ENCODE measurements around the gene LGALSL. TPM values are rescaled to one million over a fixed set of nuclear protein-coding genes. Genes with fewer than 3 reads are reported as not detected.

Gene LGALSL
- total RNA-seq, 1 donor from 2014 or later, result 7.4 TPM

- no peak overlapping the region for H3K4me3 Mint-ChIP-seq (ENCODE audit: unreplicated experiment)
These were observed 5.6 kb downstream of the LGALSL start for GRCh38 chr2:64459575-64459974.

GRCh38 chr2:64460330-64460729 lies 6.4 kb downstream of the LGALSL start:
- H3K27me3 Mint-ChIP-seq (ENCODE audit: unreplicated experiment), result no peaks in the 10 kb centered on the region
- H3K4me3 Mint-ChIP-seq (ENCODE audit: unreplicated experiment), result no peak overlapping the region
- TF ChIP-seq, protein P1, sequence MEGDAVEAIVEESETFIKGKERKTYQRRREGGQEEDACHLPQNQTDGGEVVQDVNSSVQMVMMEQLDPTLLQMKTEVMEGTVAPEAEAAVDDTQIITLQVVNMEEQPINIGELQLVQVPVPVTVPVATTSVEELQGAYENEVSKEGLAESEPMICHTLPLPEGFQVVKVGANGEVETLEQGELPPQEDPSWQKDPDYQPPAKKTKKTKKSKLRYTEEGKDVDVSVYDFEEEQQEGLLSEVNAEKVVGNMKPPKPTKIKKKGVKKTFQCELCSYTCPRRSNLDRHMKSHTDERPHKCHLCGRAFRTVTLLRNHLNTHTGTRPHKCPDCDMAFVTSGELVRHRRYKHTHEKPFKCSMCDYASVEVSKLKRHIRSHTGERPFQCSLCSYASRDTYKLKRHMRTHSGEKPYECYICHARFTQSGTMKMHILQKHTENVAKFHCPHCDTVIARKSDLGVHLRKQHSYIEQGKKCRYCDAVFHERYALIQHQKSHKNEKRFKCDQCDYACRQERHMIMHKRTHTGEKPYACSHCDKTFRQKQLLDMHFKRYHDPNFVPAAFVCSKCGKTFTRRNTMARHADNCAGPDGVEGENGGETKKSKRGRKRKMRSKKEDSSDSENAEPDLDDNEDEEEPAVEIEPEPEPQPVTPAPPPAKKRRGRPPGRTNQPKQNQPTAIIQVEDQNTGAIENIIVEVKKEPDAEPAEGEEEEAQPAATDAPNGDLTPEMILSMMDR (IDR thresholded peaks at IDR 0.05), result no peak

More at GRCh38 chr2:64459575-64459974, 5.6 kb downstream of the LGALSL start:
- Mint-ChIP-seq H3K27ac (ENCODE audit: unreplicated experiment) (no peak overlapping the region), H3K36me3 (ENCODE audit: unreplicated experiment) (peaks cover 16% of the 10 kb centered on the region), H3K9me3 (ENCODE audit: unreplicated experiment) (no peaks in the 10 kb centered on the region), H3K27me3 (ENCODE audit: unreplicated experiment) (no peaks in the 10 kb centered on the region), H3K4me1 (ENCODE audit: unreplicated experiment) (peaks cover 6% of the 10 kb centered on the region)
- TF ChIP-seq, protein P1 (IDR thresholded peaks at IDR 0.05), result no peak
- DNase-seq (ENCODE audit: extremely low spot score, unreplicated experiment), result no peak

GRCh38 chr2:64461271-64462058 lies 7.5 kb downstream of the LGALSL start:
- no peak for DNase-seq (ENCODE audit: extremely low spot score, unreplicated experiment)
- Mint-ChIP-seq H3K27ac (ENCODE audit: unreplicated experiment) (no peak overlapping the region), H3K4me3 (ENCODE audit: unreplicated experiment) (no peak overlapping the region), H3K9me3 (ENCODE audit: unreplicated experiment) (no peaks in the 10 kb centered on the region), H3K36me3 (ENCODE audit: unreplicated experiment) (peaks cover 16% of the 10 kb centered on the region), H3K27me3 (ENCODE audit: unreplicated experiment) (no peaks in the 10 kb centered on the region), H3K4me1 (ENCODE audit: unreplicated experiment) (no peaks in the 10 kb centered on the region)
- TF ChIP-seq, protein P1 (IDR thresholded peaks at IDR 0.05), result no peak

More at GRCh38 chr2:64460330-64460729, 6.4 kb downstream of the LGALSL start:
- Mint-ChIP-seq H3K9me3 (ENCODE audit: unreplicated experiment) (no peaks in the 10 kb centered on the region), H3K27ac (ENCODE audit: unreplicated experiment) (no peak overlapping the region), H3K36me3 (ENCODE audit: unreplicated experiment) (peaks cover 16% of the 10 kb centered on the region), H3K4me1 (ENCODE audit: unreplicated experiment) (peaks cover under 1% of the 10 kb centered on the region)
- no peak for DNase-seq (ENCODE audit: extremely low spot score, unreplicated experiment)

DNA sequence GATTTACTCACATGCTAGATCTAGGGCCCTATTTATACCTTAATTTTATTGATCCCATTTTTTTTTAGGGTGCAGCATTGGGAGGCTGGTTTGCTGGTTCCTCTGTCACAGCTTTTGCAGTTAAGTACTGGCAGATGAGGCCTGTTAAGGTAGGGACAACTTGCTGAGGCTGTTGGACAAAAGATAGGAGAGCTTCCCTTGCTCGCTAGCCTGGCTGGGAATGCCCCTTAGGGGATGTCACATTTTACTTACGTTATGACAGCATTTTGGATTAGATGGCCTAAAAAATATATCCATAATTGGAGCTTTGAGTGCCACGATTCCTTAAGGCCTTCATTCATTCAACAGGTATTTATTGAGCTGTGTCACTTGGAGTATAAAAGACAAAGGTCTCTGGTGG lies 8.2 kb downstream of the LGALSL start:
- no peaks in the 10 kb centered on the region for H3K27me3 Mint-ChIP-seq (ENCODE audit: unreplicated experiment)
- H3K9me3 Mint-ChIP-seq (ENCODE audit: unreplicated experiment), result no peaks in the 10 kb centered on the region
- TF ChIP-seq, protein P1 (IDR thresholded peaks at IDR 0.05), result no peak
- H3K36me3 Mint-ChIP-seq (ENCODE audit: unreplicated experiment), result peaks cover 13% of the 10 kb centered on the region
- H3K27ac Mint-ChIP-seq (ENCODE audit: unreplicated experiment), result no peak overlapping the region
- H3K4me1 Mint-ChIP-seq (ENCODE audit: unreplicated experiment), result no peaks in the 10 kb centered on the region
- no peak for DNase-seq (ENCODE audit: extremely low spot score, unreplicated experiment)
- no peak overlapping the region for H3K4me3 Mint-ChIP-seq (ENCODE audit: unreplicated experiment)

GRCh38 chr2:64462940-64463700 lies 9.2 kb downstream of the LGALSL start:
- Mint-ChIP-seq H3K27me3 (ENCODE audit: unreplicated experiment) (no peaks in the 10 kb centered on the region), H3K4me3 (ENCODE audit: unreplicated experiment) (no peak overlapping the region), H3K4me1 (ENCODE audit: unreplicated experiment) (no peaks in the 10 kb centered on the region), H3K27ac (ENCODE audit: unreplicated experiment) (no peak overlapping the region), H3K9me3 (ENCODE audit: unreplicated experiment) (no peaks in the 10 kb centered on the region), H3K36me3 (ENCODE audit: unreplicated experiment) (peaks cover 10% of the 10 kb centered on the region)
- DNase-seq (ENCODE audit: extremely low spot score, unreplicated experiment), result no peak
- TF ChIP-seq, protein P1 (IDR thresholded peaks at IDR 0.05), result no peak
